HCT116 (cell line): ENCODE measurements around the gene IQCK. TPM values are rescaled to one million over a fixed set of nuclear protein-coding genes. Genes with fewer than 3 reads are reported as not detected.

Experiments used
- ATAC-seq: fragments of 200-7000 bp; cut with Tn5 transposase; 2 replicates; pipeline ENCODE4 v1.9.1; 2020; ENCODE audit warnings: mild to moderate bottlenecking, moderate library complexity
- BruUV-seq: library from RNA; stranded (reverse); fragments of 400-500 nt; replicated peaks from 2 replicates; lab custom pipeline; 2021; lab: Mats Ljungman, UMichigan
- CTCF ChIA-PET: fragments of 300-600 bp; sonication (Branson Sonifier 250); formaldehyde crosslinking; loops from one replicate; lab custom pipeline; 2021; ENCODE audit warnings: antibody characterized with exemption; lab: Charles Lee
- POLR2A ChIA-PET: fragments of 300-600, 350-600 bp; sonication (Branson Sonifier 250); formaldehyde crosslinking; loops from one replicate; lab custom pipeline; 2021; ENCODE audit warnings: antibody characterized with exemption; lab: Charles Lee
- RAD21 ChIA-PET, 2 experiments: fragments of 300-600 bp; sonication (Branson Sonifier 250); formaldehyde crosslinking; loops; one replicate each; lab custom pipeline; 2023; ENCODE audit warnings: low total read pairs in 2 of 2; ENCODE audit not compliant: uncharacterized antibody in 2 of 2, unreplicated experiment in 2 of 2, low non-redundant PET in 1 of 2; lab: Charles Lee
- DNase-seq: peaks from one replicate; pipeline ENCODE4 v3.0.0-alpha.2; 2010; ENCODE audit warnings: low read depth, low spot score
- H2AFZ ChIP-seq: fragments of 200-600 bp; shearing (Covaris generic), sonication (generic); 2 replicates; pipeline ENCODE4 v1.6.1; 2017; ENCODE audit warnings: low read depth, mixed run types, mixed read lengths, antibody characterized with exemption, low read length; ENCODE audit not compliant: poor library complexity, severe bottlenecking
- H3K27ac ChIP-seq: 2 replicates; pipeline ENCODE4 v1.5.1; 2012; ENCODE audit warnings: low read depth, low read length
- H3K27me3 ChIP-seq: fragments of 200-600 bp; sonication (generic); 2 replicates; pipeline ENCODE4 v1.6.1; 2016; ENCODE audit warnings: mixed run types, low read length, mixed read lengths; ENCODE audit not compliant: insufficient read depth
- H3K36me3 ChIP-seq, 2 experiments: fragments of 200-500 bp in 1 of 2; fragments of 200-600 bp in 1 of 2; sonication (Bioruptor generic) in 1 of 2; sonication (generic) in 1 of 2; 2 replicates each; pipeline versions ENCODE4 v1.5.1 to v1.6.1; 2014 to 2016; ENCODE audit warnings: low read length in 2 of 2, inconsistent platforms in 1 of 2, mixed read lengths in 1 of 2, mixed run types in 1 of 2; ENCODE audit not compliant: insufficient read depth in 2 of 2, control insufficient read depth in 1 of 2
- H3K4me1 ChIP-seq, 2 experiments: fragments of 200-600 bp in 1 of 2; sonication (generic) in 1 of 2; 2 replicates each; pipeline versions ENCODE4 v1.5.1 to v1.6.1; 2012 to 2017; ENCODE audit warnings: low read length in 2 of 2, inconsistent platforms in 1 of 2, mild to moderate bottlenecking in 1 of 2, mixed read lengths in 1 of 2, mixed run types in 1 of 2, moderate library complexity in 1 of 2; ENCODE audit not compliant: insufficient read depth in 2 of 2, control insufficient read depth in 1 of 2
- H3K4me2 ChIP-seq: fragments of 200-600 bp; sonication (generic); 2 replicates; pipeline ENCODE4 v1.6.1; 2017; ENCODE audit warnings: mixed run types, low read length, mixed read lengths
- H3K4me3 ChIP-seq, 2 experiments: fragments of 200-600 bp in 1 of 2; sonication (generic) in 1 of 2; replicated peaks in 1 of 2; 2 replicates each; pipeline ENCODE4 v1.5.1; 2011 to 2016; ENCODE audit warnings: low read length in 2 of 2, control low read depth in 1 of 2, low read depth in 1 of 2, mild to moderate bottlenecking in 1 of 2, mixed read lengths in 1 of 2, mixed run types in 1 of 2
- H3K79me2 ChIP-seq: fragments of 200-600 bp; sonication (generic); 2 replicates; pipeline ENCODE4 v1.6.1; 2017; ENCODE audit warnings: mild to moderate bottlenecking, mixed run types, low read length, moderate library complexity, mixed read lengths; ENCODE audit not compliant: insufficient read depth
- H3K9ac ChIP-seq: fragments of 200-600 bp; sonication (generic); 2 replicates; pipeline ENCODE4 v1.6.1; 2016; ENCODE audit warnings: low read length, mixed read lengths
- H3K9me2 ChIP-seq: fragments of 200-600 bp; sonication (generic), shearing (Covaris generic); 2 replicates; pipeline ENCODE4 v1.6.1; 2017; ENCODE audit warnings: mixed run types, mild to moderate bottlenecking, moderate library complexity; ENCODE audit not compliant: insufficient read depth
- H3K9me3 ChIP-seq, 2 experiments: fragments of 200-500 bp in 1 of 2; fragments of 200-600 bp in 1 of 2; sonication (Bioruptor generic) in 1 of 2; sonication (generic) in 1 of 2; 2 replicates each; pipeline ENCODE4 v1.6.1; 2014 to 2017; ENCODE audit warnings: low read length in 2 of 2, mixed read lengths in 2 of 2, inconsistent platforms in 1 of 2, low read depth in 1 of 2, mild to moderate bottlenecking in 1 of 2, mixed run types in 1 of 2, moderate library complexity in 1 of 2; ENCODE audit not compliant: control insufficient read depth in 1 of 2, insufficient read depth in 1 of 2
- H4K20me1 ChIP-seq: fragments of 200-600 bp; sonication (generic), shearing (Covaris generic); 2 replicates; pipeline ENCODE4 v1.6.1; 2017; ENCODE audit warnings: mixed run types, mild to moderate bottlenecking, moderate library complexity; ENCODE audit not compliant: insufficient read depth
- CBX3 ChIP-seq: IDR thresholded peaks from 2 replicates; pipeline ENCODE4 v1.6.1; 2012; ENCODE audit warnings: low read depth
- CEBPB ChIP-seq: IDR thresholded peaks from 2 replicates; pipeline ENCODE4 v1.6.1; 2012; ENCODE audit warnings: low read depth
- ELF1 ChIP-seq: IDR thresholded peaks from 2 replicates; pipeline ENCODE4 v1.6.1; 2012; ENCODE audit warnings: low read depth, borderline replicate concordance
- EZH2 ChIP-seq: fragments of 200-600 bp; sonication (generic); IDR thresholded peaks from 2 replicates; pipeline ENCODE4 v1.6.1; 2017; ENCODE audit warnings: antibody characterized with exemption, mixed run types
- FOSL1 ChIP-seq: IDR thresholded peaks from 2 replicates; pipeline ENCODE4 v1.6.1; 2012; ENCODE audit warnings: low read depth
- POLR2A ChIP-seq: IDR thresholded peaks from 2 replicates; pipeline ENCODE4 v1.7.0; 2011; ENCODE audit warnings: borderline replicate concordance; ENCODE audit not compliant: insufficient read depth, insufficient read length; ENCODE audit errors: extremely low read depth
- POLR2AphosphoS5 ChIP-seq: IDR thresholded peaks from 2 replicates; pipeline ENCODE4 v1.6.1; 2011; ENCODE audit warnings: mild to moderate bottlenecking, low read depth, low read length, moderate library complexity
- RAD21 ChIP-seq: IDR thresholded peaks from 2 replicates; pipeline ENCODE4 v1.6.1; 2012; ENCODE audit warnings: low read depth, mild to moderate bottlenecking
- REST ChIP-seq: IDR thresholded peaks from 2 replicates; pipeline ENCODE4 v1.6.1; 2012; ENCODE audit warnings: low read depth
- SIN3A ChIP-seq: IDR thresholded peaks from 2 replicates; pipeline ENCODE4 v1.6.1; 2012; ENCODE audit warnings: low read depth
- SP1 ChIP-seq: IDR thresholded peaks from 2 replicates; pipeline ENCODE4 v1.6.1; 2012; ENCODE audit warnings: low read depth
- SRF ChIP-seq: IDR thresholded peaks from 2 replicates; pipeline ENCODE4 v1.6.1; 2012; ENCODE audit warnings: low read depth
- TCF7L2 ChIP-seq: IDR thresholded peaks from 2 replicates; pipeline ENCODE4 v1.7.0; 2011; ENCODE audit warnings: borderline replicate concordance, inconsistent platforms; ENCODE audit not compliant: insufficient read depth, insufficient read length; ENCODE audit errors: extremely low read depth
- YY1 ChIP-seq: IDR thresholded peaks from 2 replicates; pipeline ENCODE4 v1.6.1; 2011; ENCODE audit warnings: low read length, low read depth, moderate library complexity, mild to moderate bottlenecking; ENCODE audit not compliant: insufficient replicate concordance; ENCODE audit errors: extremely low read depth
- intact Hi-C: fragments of 100-400 bp; cut with micrococcal nuclease; formaldehyde crosslinking; loops from 2 replicates; pipeline ENCODE4 v1.10.0; 2022
- total RNA-seq: library from RNA; stranded (reverse); gene quantifications from one replicate; pipeline ENCODE4 v1.2.1, GENCODE V29; 2021; ENCODE audit not compliant: unreplicated experiment
- TF ChIP-seq, protein P1 (sequence below), 3 experiments: fragments of 200-600 bp in 1 of 3; sonication (generic) in 1 of 3; IDR thresholded peaks in 2 of 3; conservative IDR thresholded peaks in 1 of 3; 2 replicates each; pipeline ENCODE4 v1.5.1; 2012 to 2017; ENCODE audit warnings: low read depth in 2 of 3, low read length in 2 of 3, antibody characterized with exemption in 1 of 3, borderline replicate concordance in 1 of 3, control low read depth in 1 of 3, mild to moderate bottlenecking in 1 of 3, mixed read lengths in 1 of 3, mixed run types in 1 of 3, moderate library complexity in 1 of 3; ENCODE audit not compliant: insufficient read depth in 1 of 3

Gene IQCK
- total RNA-seq, 1 experiment from 2014 or later = 11.8 TPM

DNA sequence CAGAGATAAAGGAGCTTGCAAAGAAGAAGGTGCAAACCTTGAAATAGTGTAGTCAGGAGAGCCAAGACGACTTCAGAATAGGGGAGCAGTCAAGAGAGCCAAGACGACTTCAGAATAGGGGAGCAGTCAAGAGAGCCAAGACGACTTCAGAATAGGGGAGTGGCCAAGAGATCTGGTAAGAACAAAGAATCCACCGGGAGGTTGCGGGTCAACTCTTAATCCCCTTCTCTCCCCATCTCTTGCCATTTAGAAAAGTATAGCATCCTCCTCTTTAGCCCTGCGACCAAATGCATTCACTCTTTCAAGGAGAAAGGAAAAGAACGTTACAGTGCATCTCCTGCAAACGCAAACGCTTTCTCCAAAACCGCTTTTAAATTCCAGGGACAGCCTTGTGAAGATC lies 757 bp upstream of the IQCK start:
- no TSS peak for BruUV-seq
- ChIA-PET RAD21 (no interaction called here), CTCF (no interaction called here), POLR2A (interaction anchor here (1.2 kb wide), 1 partner anchor 10 kb away, joined by 3 read pairs; no protein-coding TSS in a partner anchor)
- Histone ChIP-seq H3K9me2 (no peaks in the 10 kb centered on the region), H3K4me1 (peaks cover 11 to 24% of the 10 kb centered on the region in 2 experiments), H2AFZ (no peak overlapping the region), H3K36me3 (peaks cover 9 to 18% of the 10 kb centered on the region in 2 experiments; a peak in 3 of 4 replicates), H3K9ac (peak overlapping the region; percentile 88), H3K9me3 (no peaks in the 10 kb centered on the region), H3K27ac (peak overlapping the region; percentile 86), H3K4me3 (peak overlapping the region; percentile 92 to 95), H4K20me1 (peaks cover 4% of the 10 kb centered on the region; the same call in 1 of the 2 replicates), H3K27me3 (no peaks in the 10 kb centered on the region), H3K4me2 (peak overlapping the region; percentile 79), H3K79me2 (peaks cover 78% of the 10 kb centered on the region)
- DNase-seq = no peak
- intact Hi-C loops = no loop called here
- no peak for ATAC-seq
- no peak for TF ChIP-seq SP1
- TF ChIP-seq SIN3A = no peak
- no peak for TF ChIP-seq TCF7L2
- no peak for TF ChIP-seq POLR2A
- TF ChIP-seq SRF = no peak
- TF ChIP-seq, protein P1, sequence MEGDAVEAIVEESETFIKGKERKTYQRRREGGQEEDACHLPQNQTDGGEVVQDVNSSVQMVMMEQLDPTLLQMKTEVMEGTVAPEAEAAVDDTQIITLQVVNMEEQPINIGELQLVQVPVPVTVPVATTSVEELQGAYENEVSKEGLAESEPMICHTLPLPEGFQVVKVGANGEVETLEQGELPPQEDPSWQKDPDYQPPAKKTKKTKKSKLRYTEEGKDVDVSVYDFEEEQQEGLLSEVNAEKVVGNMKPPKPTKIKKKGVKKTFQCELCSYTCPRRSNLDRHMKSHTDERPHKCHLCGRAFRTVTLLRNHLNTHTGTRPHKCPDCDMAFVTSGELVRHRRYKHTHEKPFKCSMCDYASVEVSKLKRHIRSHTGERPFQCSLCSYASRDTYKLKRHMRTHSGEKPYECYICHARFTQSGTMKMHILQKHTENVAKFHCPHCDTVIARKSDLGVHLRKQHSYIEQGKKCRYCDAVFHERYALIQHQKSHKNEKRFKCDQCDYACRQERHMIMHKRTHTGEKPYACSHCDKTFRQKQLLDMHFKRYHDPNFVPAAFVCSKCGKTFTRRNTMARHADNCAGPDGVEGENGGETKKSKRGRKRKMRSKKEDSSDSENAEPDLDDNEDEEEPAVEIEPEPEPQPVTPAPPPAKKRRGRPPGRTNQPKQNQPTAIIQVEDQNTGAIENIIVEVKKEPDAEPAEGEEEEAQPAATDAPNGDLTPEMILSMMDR (IDR thresholded peaks at IDR 0.05 in 2 of 3, conservative IDR thresholded peaks at IDR 0.05 in 1 of 3; ENCODE audit: borderline replicate concordance in 1 of 3, insufficient read depth in 1 of 3, low read depth in 2 of 3, low read length in 2 of 3) = no peak
- no peak for TF ChIP-seq EZH2
- TF ChIP-seq POLR2AphosphoS5 = no peak
- no peak for TF ChIP-seq FOSL1
- no peak for TF ChIP-seq CEBPB
- TF ChIP-seq ELF1 = no peak
- no peak for TF ChIP-seq YY1
- TF ChIP-seq CBX3 = no peak
- no peak for TF ChIP-seq REST
- no peak for TF ChIP-seq RAD21
